IPS-20b (cell line): ENCODE measurements around the gene TP53INP2.
"Not testable (repeated sequence)": the region's sequence is repeated elsewhere in the genome, so short reads cannot be mapped to it uniquely, and the experiment has no call there.

ENCODE experiments used
- H3K27ac ChIP-seq: one replicate; pipeline ENCODE4 v1.5.1; 2013; ENCODE audit warnings: low read length
- H3K27me3 ChIP-seq: 2 replicates; pipeline ENCODE4 v1.6.1; 2013; ENCODE audit warnings: mild to moderate bottlenecking, low read length, inconsistent platforms; ENCODE audit not compliant: insufficient read depth
- H3K36me3 ChIP-seq: 2 replicates; pipeline ENCODE4 v1.6.1; 2013; ENCODE audit warnings: low read depth, mild to moderate bottlenecking, inconsistent platforms, low read length, moderate library complexity; ENCODE audit not compliant: insufficient read depth
- H3K4me1 ChIP-seq: 2 replicates; pipeline ENCODE4 v1.6.1; 2013; ENCODE audit warnings: mild to moderate bottlenecking, control low read depth, inconsistent platforms, low read length, moderate library complexity; ENCODE audit not compliant: insufficient read depth
- H3K4me3 ChIP-seq: 2 replicates; pipeline ENCODE4 v1.5.1; 2013; ENCODE audit warnings: mild to moderate bottlenecking, low read length, inconsistent platforms
- H3K9ac ChIP-seq: 2 replicates; pipeline ENCODE4 v1.6.1; 2013; ENCODE audit warnings: low read depth, mild to moderate bottlenecking, inconsistent platforms, low read length, moderate library complexity
- H3K9me3 ChIP-seq: 2 replicates; pipeline ENCODE4 v1.6.1; 2013; ENCODE audit warnings: mild to moderate bottlenecking, low read depth, low read length, inconsistent platforms; ENCODE audit not compliant: insufficient read depth

TP53INP2 gene

GRCh38 chr20:34713944-34714515, 9.9 kb downstream of the TP53INP2 start:
- H3K27me3 ChIP-seq = peaks cover 33% of the 10 kb centered on the region
- not testable (repeated sequence) for H3K9me3 ChIP-seq, H3K9ac ChIP-seq, H3K36me3 ChIP-seq, H3K4me1 ChIP-seq, H3K27ac ChIP-seq, H3K4me3 ChIP-seq

GRCh38 chr20:34715384-34715783, 11.2 kb downstream of the TP53INP2 start:
- H3K4me1 ChIP-seq = 0 out of 2 replicates have a peak, but pooled peaks cover 3% of the 10 kb centered on the region
- H3K9ac ChIP-seq = no peak overlapping the region
- 0 out of 2 replicates have a peak, but pooled peaks cover 4% of the 10 kb centered on the region for H3K36me3 ChIP-seq
- no peak overlapping the region for H3K27ac ChIP-seq
- H3K27me3 ChIP-seq = peaks cover 21% of the 10 kb centered on the region
- no peaks in the 10 kb centered on the region for H3K9me3 ChIP-seq
- no peak overlapping the region for H3K4me3 ChIP-seq

GRCh38 chr20:34716921-34717229, 12.7 kb downstream of the TP53INP2 start:
- Histone ChIP-seq H3K9me3 (no peaks in the 10 kb centered on the region), H3K27me3 (peaks cover 6% of the 10 kb centered on the region), H3K4me3 (no peak overlapping the region), H3K4me1 (no peaks in the 10 kb centered on the region), H3K36me3 (0 out of 2 replicates have a peak, but pooled peaks cover 4% of the 10 kb centered on the region), H3K27ac (no peak overlapping the region), H3K9ac (no peak overlapping the region)

GRCh38 chr20:34717230-34718095, 13.3 kb downstream of the TP53INP2 start:
- peaks cover under 1% of the 10 kb centered on the region; the same call in 1 of the 2 replicates for H3K27me3 ChIP-seq
- H3K4me3 ChIP-seq = no peak overlapping the region
- H3K4me1 ChIP-seq = no peaks in the 10 kb centered on the region
- H3K27ac ChIP-seq = no peak overlapping the region
- 0 out of 2 replicates have a peak, but pooled peaks cover 4% of the 10 kb centered on the region for H3K36me3 ChIP-seq
- no peaks in the 10 kb centered on the region for H3K9me3 ChIP-seq
- no peak overlapping the region for H3K9ac ChIP-seq

GRCh38 chr20:34719242-34720017, 15.3 kb downstream of the TP53INP2 start:
- H3K9ac ChIP-seq, H3K4me1 ChIP-seq, H3K9me3 ChIP-seq, H3K27me3 ChIP-seq, H3K4me3 ChIP-seq, H3K27ac ChIP-seq: not testable (repeated sequence)
- peaks cover 18% of the 10 kb centered on the region; the same call in 1 of the 2 replicates for H3K36me3 ChIP-seq

GRCh38 chr20:34720266-34720665, 16.1 kb downstream of the TP53INP2 start:
- H3K9me3 ChIP-seq = no peaks in the 10 kb centered on the region
- H3K27me3 ChIP-seq = no peaks in the 10 kb centered on the region
- no peak overlapping the region for H3K4me3 ChIP-seq
- peaks cover 23% of the 10 kb centered on the region for H3K36me3 ChIP-seq
- no peak overlapping the region for H3K27ac ChIP-seq
- H3K4me1 ChIP-seq = no peaks in the 10 kb centered on the region
- no peak overlapping the region for H3K9ac ChIP-seq

- H3K9me3 ChIP-seq, H3K27me3 ChIP-seq, H3K4me1 ChIP-seq, H3K27ac ChIP-seq, H3K4me3 ChIP-seq, H3K9ac ChIP-seq: not testable (repeated sequence)
- H3K36me3 ChIP-seq = peaks cover 40% of the 10 kb centered on the region
These were observed 18.4 kb downstream of the TP53INP2 start for GRCh38 chr20:34722560-34722959.

- H3K4me1 ChIP-seq = no peaks in the 10 kb centered on the region
- H3K9me3 ChIP-seq = no peaks in the 10 kb centered on the region
- H3K27me3 ChIP-seq = no peaks in the 10 kb centered on the region
- H3K36me3 ChIP-seq = peaks cover 36% of the 10 kb centered on the region
- no peak overlapping the region for H3K4me3 ChIP-seq
- no peak overlapping the region for H3K9ac ChIP-seq
- H3K27ac ChIP-seq = no peak overlapping the region
These were observed 20.0 kb downstream of the TP53INP2 start for GRCh38 chr20:34724172-34724571.

GRCh38 chr20:34729416-34729815, 25.3 kb downstream of the TP53INP2 start:
- Histone ChIP-seq H3K27ac (no peak overlapping the region), H3K9me3 (no peaks in the 10 kb centered on the region), H3K36me3 (peaks cover 22% of the 10 kb centered on the region), H3K4me1 (no peaks in the 10 kb centered on the region), H3K4me3 (no peak overlapping the region), H3K9ac (no peak overlapping the region), H3K27me3 (no peaks in the 10 kb centered on the region)

GRCh38 chr20:34732523-34732922, 28.4 kb downstream of the TP53INP2 start:
- Histone ChIP-seq H3K4me1 (no peaks in the 10 kb centered on the region), H3K9ac (no peak overlapping the region), H3K27ac (no peak overlapping the region), H3K9me3 (no peaks in the 10 kb centered on the region), H3K4me3 (no peak overlapping the region), H3K27me3 (no peaks in the 10 kb centered on the region), H3K36me3 (peaks cover 4% of the 10 kb centered on the region)

DNA sequence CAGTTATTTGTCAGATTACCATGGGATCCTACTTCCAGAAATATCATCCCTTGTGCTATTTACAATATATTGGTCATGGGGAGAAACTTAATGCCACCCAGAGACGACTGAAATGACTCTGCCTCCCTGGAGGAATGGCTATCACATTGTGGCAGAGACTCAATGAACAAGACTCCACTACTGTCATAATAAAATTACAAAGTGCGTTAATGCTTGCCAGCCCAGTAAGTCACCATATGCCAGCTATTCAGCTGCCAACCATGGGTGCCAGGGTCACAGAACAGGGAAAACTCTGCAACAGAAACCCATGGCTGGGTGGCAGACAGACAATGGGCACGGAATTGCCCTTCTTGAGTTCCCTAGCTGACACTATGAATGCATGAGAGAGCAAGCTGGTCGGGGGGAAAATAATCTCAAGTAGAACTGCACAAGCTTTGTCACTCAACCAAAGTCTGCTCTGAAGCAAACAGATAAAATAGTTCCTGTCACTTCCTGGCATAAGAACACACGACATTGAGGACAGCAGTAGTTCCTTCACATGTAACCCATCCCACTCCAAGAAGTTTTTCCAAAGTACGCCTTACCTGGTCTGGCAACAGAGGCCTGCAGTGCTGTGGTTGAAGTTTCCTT, 32.1 kb downstream of the TP53INP2 start:
- H3K36me3 ChIP-seq = peaks cover 6% of the 10 kb centered on the region
- no peak overlapping the region for H3K4me3 ChIP-seq
- no peaks in the 10 kb centered on the region for H3K4me1 ChIP-seq
- no peaks in the 10 kb centered on the region for H3K9me3 ChIP-seq
- H3K27ac ChIP-seq = no peak overlapping the region
- no peak overlapping the region for H3K9ac ChIP-seq
- no peaks in the 10 kb centered on the region for H3K27me3 ChIP-seq
